GM12873 (cell line): ENCODE results near the gene NOL9.

Source experiments
- TF ChIP-seq, protein P1 (sequence below): IDR thresholded peaks from 2 replicates; pipeline ENCODE4 v1.5.1; 2012; ENCODE audit warnings: low read depth, mild to moderate bottlenecking, moderate library complexity, low read length, control low read depth; ENCODE audit not compliant: insufficient read depth; ENCODE audit errors: missing control alignments

Gene NOL9

DNA sequence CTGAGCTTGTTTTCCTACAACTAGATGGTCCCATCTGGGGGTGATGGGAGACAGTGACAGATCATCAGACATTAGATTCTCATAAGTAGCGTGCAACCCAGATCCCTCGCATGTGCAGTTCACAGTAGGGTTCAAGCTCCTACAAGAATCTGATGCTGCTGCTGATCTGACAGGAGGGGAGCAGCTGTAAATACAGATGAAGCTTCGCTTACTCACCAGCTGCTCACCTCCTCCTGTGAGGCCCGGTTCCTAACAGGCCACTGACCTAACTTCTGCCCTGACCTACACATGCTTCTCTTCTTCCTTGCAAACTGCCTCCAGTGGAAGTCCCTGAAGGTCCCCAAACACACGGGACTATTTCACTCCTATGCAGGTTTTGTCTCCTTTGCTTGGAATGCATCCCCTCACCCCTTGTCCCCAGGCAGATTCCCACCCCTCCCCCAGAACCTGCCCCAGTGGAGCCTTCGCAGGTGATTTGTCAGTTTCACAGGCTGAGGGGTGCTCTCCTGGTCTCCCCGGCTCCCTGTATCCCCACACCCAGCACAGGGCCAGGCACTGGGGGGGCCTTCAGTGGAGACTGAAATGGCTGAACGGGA, 19.8 kb upstream of the NOL9 start:
- TF ChIP-seq, protein P1, sequence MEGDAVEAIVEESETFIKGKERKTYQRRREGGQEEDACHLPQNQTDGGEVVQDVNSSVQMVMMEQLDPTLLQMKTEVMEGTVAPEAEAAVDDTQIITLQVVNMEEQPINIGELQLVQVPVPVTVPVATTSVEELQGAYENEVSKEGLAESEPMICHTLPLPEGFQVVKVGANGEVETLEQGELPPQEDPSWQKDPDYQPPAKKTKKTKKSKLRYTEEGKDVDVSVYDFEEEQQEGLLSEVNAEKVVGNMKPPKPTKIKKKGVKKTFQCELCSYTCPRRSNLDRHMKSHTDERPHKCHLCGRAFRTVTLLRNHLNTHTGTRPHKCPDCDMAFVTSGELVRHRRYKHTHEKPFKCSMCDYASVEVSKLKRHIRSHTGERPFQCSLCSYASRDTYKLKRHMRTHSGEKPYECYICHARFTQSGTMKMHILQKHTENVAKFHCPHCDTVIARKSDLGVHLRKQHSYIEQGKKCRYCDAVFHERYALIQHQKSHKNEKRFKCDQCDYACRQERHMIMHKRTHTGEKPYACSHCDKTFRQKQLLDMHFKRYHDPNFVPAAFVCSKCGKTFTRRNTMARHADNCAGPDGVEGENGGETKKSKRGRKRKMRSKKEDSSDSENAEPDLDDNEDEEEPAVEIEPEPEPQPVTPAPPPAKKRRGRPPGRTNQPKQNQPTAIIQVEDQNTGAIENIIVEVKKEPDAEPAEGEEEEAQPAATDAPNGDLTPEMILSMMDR: no peak

DNA sequence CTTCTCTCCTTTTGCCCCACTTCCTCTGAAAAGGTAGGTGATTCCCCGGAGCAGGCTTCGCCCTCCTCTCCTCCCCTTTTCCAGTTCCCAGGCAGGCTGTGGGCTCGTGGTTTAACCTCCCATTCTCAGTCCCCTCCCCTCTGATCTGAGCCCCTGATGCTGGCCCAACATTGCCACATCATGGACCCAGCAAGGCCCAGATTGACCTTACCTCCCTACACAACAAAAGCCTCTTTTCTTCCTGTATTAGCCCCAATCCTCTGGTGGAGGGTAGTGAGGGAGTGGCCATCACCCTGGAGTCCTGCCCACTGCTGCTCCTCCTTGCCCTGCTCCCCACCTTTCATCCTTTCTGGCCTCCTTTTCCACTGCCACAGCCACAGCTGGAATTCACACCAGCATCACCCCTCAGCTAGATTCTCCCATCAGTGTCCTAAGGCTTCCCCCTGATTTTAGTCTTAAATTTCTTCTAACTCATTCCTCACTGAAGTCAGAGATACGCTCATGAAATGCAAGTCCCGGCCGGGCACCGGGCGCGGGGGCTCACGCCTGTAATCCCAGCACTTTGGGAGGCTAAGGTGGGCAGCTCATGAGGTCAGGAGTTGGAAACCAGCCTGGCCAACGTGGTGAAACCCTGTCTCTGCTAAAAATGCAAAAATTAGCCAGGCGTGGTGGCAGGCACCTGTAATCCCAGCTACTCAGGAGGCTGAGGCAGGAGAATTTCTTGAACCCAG, 18.5 kb upstream of the NOL9 start:
- TF ChIP-seq, protein P1: no peak

DNA sequence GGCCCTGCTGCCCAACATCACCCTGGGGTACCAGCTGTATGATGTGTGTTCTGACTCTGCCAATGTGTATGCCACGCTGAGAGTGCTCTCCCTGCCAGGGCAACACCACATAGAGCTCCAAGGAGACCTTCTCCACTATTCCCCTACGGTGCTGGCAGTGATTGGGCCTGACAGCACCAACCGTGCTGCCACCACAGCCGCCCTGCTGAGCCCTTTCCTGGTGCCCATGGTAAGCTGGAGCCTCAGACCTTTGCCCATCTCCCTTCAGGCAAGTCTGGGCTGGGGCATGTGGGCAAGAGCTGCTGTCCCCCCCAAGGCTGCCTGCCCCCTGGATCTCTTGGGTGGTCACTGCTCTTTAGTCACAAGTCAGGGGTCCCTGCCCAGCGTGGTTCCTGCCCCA, 16.7 kb upstream of the NOL9 start:
- TF ChIP-seq, protein P1: no peak

GRCh38 chr1:6570100-6570499, 15.8 kb upstream of the NOL9 start:
- TF ChIP-seq, protein P1: no peak

DNA sequence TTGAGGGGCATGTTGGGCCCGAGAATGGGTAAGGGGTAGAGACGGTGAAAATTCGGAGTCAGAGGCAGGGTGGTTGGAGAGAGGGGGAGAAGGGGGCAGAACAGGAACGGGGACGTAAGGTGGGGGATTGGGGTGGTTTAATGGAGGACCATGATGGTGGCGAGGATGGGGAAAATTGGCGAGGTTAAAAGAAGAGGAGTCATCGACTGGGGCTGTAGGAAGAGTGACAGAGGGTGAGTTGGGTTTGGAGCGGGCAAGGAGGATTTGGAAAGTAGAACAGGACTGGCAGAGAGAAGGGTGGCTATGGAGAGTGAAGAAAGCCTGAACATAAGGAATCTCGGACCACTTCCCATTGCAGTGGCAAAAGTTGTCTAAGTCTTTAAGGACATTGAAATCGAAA, 14.7 kb upstream of the NOL9 start:
- TF ChIP-seq, protein P1: no peak

- TF ChIP-seq, protein P1: no peak
Measured at GRCh38 chr1:6560267-6560666, 6.0 kb upstream of the NOL9 start.

DNA sequence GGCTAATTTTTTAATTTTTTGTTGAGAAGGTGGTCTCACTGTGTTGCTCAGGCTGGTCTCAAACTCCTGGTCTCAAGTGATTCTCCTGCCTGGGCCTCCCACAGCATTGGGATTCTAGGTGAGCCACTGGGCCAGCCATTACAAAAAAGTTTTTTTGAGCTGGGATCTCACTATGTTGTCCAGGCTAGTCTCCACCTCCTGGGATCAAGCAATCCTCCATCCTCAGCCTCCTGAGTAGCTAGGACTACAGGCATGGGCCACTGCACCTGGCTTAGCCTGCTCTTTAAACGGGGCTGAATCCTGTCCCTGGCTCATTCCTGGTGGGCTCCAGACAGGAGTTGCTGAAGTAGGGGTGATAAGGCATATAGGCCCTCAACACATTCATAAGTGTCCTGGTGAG, 3.3 kb upstream of the NOL9 start:
- TF ChIP-seq, protein P1: no peak
